ENCODE measurements around the gene C19orf85. TPM values are rescaled to one million over a fixed set of nuclear protein-coding genes. Genes with fewer than 3 reads are reported as not detected.

Gene C19orf85
- total RNA-seq, 4 donors from 2014 or later: not detected

DNA sequence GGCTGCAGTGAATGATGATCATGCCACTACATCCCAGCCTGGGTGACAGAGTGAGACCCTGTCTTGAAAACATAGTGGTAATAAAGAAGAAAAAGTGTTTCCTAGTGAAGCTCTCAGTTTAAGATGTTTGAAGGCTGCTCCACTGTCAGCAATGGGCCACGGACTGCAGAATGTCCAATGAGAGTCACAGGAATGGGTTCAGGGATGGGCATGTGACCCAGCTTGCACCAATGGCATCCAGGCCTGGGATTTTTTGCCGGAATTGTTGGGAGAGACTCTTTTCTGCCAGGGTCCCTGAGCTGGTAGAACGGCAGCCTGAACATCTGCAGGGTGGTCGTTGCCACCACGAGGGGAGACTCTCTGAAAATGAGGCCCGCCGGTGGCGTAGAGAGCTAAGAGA lies 27.7 kb downstream of the C19orf85 start:
- DNase-seq (ENCODE audit: low spot score in 2 of 2): no peak
- WGBS: 42% methylated on average over 8 of the region's 8 CpGs
- no peak overlapping the region for H3K4me3 ChIP-seq
- peaks cover 85% of the 10 kb centered on the region for H3K27me3 ChIP-seq
- no peaks in the 10 kb centered on the region for H3K9me3 ChIP-seq
- peaks cover 15% of the 10 kb centered on the region for H3K4me1 ChIP-seq
- H3K27ac ChIP-seq: no peak overlapping the region
- TF ChIP-seq CTCF (IDR thresholded peaks at IDR 0.05) (no peak), POLR2A (IDR thresholded peaks at IDR 0.05) (no peak), EP300 (IDR thresholded peaks at IDR 0.05) (no peak), POLR2AphosphoS5 (IDR thresholded peaks at IDR 0.05) (no peak)
- no peaks in the 10 kb centered on the region for H3K36me3 ChIP-seq

DNA sequence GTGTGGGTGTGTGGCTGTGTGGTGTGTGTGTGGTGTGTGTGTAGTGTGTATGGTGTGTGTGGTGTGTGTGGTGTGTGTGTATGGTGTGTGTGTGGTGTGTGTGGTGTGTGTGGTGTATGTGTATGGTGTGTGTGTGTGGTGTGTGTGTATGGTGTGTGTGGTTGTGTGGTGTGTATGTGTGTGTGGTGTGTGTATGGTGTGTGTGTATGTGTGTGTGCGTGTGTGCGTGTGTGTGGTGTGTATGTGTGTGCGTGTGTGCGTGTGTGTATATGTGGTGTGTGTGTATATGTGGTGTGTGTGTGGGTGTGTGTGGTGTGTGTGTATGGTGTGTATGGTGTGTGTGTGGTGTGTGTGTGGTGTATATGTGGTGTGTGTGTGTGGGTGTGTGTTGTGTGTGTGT lies 29.5 kb downstream of the C19orf85 start:
- DNase-seq (ENCODE audit: low spot score in 2 of 2): no peak

DNA sequence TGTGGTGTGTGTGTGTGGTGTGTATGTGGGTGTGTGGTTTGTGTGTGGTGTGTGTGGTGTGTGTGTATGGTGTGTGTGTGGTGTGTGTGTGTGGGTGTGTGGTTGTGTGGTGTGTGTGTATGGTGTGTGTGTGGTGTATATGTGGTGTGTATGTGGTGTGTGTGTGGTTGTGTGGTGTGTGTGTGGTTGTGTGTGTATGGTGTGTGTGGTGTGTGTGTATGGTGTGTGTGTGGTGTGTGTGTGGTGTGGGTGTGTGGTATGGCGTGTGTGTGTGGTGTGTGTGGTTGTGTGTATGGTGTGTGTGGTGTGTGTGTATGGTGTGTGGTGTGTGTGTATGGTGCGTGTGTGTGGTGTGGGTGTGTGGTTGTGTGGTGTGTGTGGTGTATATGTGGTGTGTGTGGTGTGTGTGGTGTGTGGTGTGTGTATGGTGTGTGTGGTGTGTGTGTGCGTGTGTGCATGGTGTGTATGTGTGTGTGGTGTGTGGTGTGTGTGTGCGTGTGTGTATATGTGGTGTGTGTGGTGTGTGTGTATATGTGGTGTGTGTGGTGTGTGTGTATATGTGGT lies 30.1 kb downstream of the C19orf85 start:
- 67% methylated on average over 4 of the region's 4 CpGs for WGBS
- Histone ChIP-seq H3K4me1 (peaks cover 4% of the 10 kb centered on the region), H3K4me3 (no peak overlapping the region), H3K27me3 (peaks cover 79% of the 10 kb centered on the region), H3K9me3 (no peaks in the 10 kb centered on the region), H3K27ac (no peak overlapping the region), H3K36me3 (no peaks in the 10 kb centered on the region)
- no peak for TF ChIP-seq POLR2AphosphoS5 (IDR thresholded peaks at IDR 0.05)
- TF ChIP-seq EP300 (IDR thresholded peaks at IDR 0.05): no peak
- TF ChIP-seq CTCF (IDR thresholded peaks at IDR 0.05): no peak
- no peak for TF ChIP-seq POLR2A (IDR thresholded peaks at IDR 0.05)
- no peak for DNase-seq (ENCODE audit: low spot score in 2 of 2)

More for the DNA sequence above, 29.5 kb downstream of the C19orf85 start:
- Histone ChIP-seq H3K27me3 (peaks cover 79% of the 10 kb centered on the region), H3K4me1 (peaks cover 4% of the 10 kb centered on the region), H3K9me3 (no peaks in the 10 kb centered on the region), H3K36me3 (no peaks in the 10 kb centered on the region), H3K27ac (no peak overlapping the region), H3K4me3 (no peak overlapping the region)
- WGBS: 98% methylated on average over 4 of the region's 4 CpGs
- TF ChIP-seq CTCF (IDR thresholded peaks at IDR 0.05) (no peak), POLR2AphosphoS5 (IDR thresholded peaks at IDR 0.05) (no peak), EP300 (IDR thresholded peaks at IDR 0.05) (no peak), POLR2A (IDR thresholded peaks at IDR 0.05) (no peak)

DNA sequence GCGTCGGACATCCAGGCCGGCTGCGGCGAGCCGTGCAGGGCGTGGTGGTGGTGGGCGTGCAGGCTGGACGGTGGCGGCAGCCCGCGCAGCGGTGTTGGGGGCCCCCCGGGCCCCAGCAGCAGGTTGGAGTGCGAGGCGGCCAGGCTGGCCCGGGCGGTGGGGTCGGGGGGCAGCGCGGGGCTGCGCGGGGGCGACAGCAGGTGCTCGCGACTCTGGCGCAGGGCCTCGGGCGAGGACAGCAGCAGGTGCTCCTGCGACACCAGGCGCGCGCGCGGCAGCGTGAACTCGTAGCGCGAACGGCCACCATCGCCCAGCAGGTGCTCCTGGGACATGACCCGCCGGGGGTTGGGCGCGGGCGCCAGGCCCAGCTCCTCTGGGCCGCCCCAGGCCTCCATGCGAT lies 31.3 kb downstream of the C19orf85 start:
- Histone ChIP-seq H3K9me3 (no peaks in the 10 kb centered on the region), H3K36me3 (no peaks in the 10 kb centered on the region), H3K4me1 (peaks cover 4% of the 10 kb centered on the region), H3K27ac (no peak overlapping the region), H3K27me3 (peaks cover 78% of the 10 kb centered on the region), H3K4me3 (no peak overlapping the region)
- TF ChIP-seq EP300 (IDR thresholded peaks at IDR 0.05) (no peak), CTCF (IDR thresholded peaks at IDR 0.05) (no peak), POLR2A (IDR thresholded peaks at IDR 0.05) (no peak), POLR2AphosphoS5 (IDR thresholded peaks at IDR 0.05) (no peak)
- no peak for DNase-seq (ENCODE audit: low spot score in 2 of 2)
- WGBS: no CpG with 5 or more reads among the region's 48 CpGs

GRCh38 chr19:55432241-55432959 lies 32.2 kb downstream of the C19orf85 start:
- TF ChIP-seq POLR2AphosphoS5 (IDR thresholded peaks at IDR 0.05) (no peak), CTCF (IDR thresholded peaks at IDR 0.05) (no peak), POLR2A (IDR thresholded peaks at IDR 0.05) (no peak), EP300 (IDR thresholded peaks at IDR 0.05) (no peak)
- H3K9me3 ChIP-seq: no peaks in the 10 kb centered on the region
- no peaks in the 10 kb centered on the region for H3K36me3 ChIP-seq
- 87% methylated on average over 12 of the region's 14 CpGs for WGBS
- H3K27me3 ChIP-seq: peaks cover 73% of the 10 kb centered on the region
- H3K4me1 ChIP-seq: peaks cover 4% of the 10 kb centered on the region
- H3K27ac ChIP-seq: no peak overlapping the region
- DNase-seq (ENCODE audit: low spot score in 2 of 2): no peak
- H3K4me3 ChIP-seq: no peak overlapping the region

All from suprapubic skin (tissue), 4 donors.